H1 (cell line): Measurements from ENCODE around the gene C1orf116. TPM values are rescaled to one million over a fixed set of nuclear protein-coding genes. Genes with fewer than 3 reads are reported as not detected.

ENCODE experiments used
- ATF2 ChIP-seq: IDR thresholded peaks from 2 replicates; pipeline ENCODE4 v1.6.1; 2012; ENCODE audit warnings: low read length, inconsistent platforms
- KDM1A ChIP-seq: fragments of 200-600, 300-600 bp; sonication (generic); IDR thresholded peaks from 2 replicates; pipeline ENCODE4 v1.7.1; 2016; ENCODE audit warnings: mild to moderate bottlenecking, low read length, borderline replicate concordance
- KDM4A ChIP-seq: IDR thresholded peaks from one replicate; pipeline ENCODE4 v1.7.1; 2012; ENCODE audit warnings: low read depth, mild to moderate bottlenecking, moderate library complexity, low read length, inconsistent platforms; ENCODE audit not compliant: severe bottlenecking
- POU5F1 ChIP-seq: IDR thresholded peaks from 2 replicates; pipeline ENCODE4 v1.6.1; 2011; ENCODE audit warnings: low read depth, mild to moderate bottlenecking, low read length, moderate library complexity
- TBP ChIP-seq: IDR thresholded peaks from 2 replicates; pipeline ENCODE4 v1.6.1; 2011; ENCODE audit warnings: low read depth, low read length, improper control_type of control experiment
- polyA plus RNA-seq, 7 experiments: library from polyadenylated mRNA; depleted of rRNA in 3 of 7; stranded (reverse) in 5 of 7; unstranded in 2 of 7; fragments of >200 nt in 5 of 7; fragments of 200-250 nt in 2 of 7; gene quantifications; 1 replicate in 5 of 7; 2 replicates in 1 of 7; 4 replicates in 1 of 7; pipeline versions ENCODE4 v1.2.1 to v1.2.3, GENCODE V29; 2011 to 2013; ENCODE audit warnings: missing spikeins in 2 of 7, mixed read lengths in 2 of 7
- total RNA-seq: library from RNA; stranded (reverse); fragmentation: NEBNext Ultra II Directional; extraction: Animal tissue kit (Norgen Biotek cat#: 25700); gene quantifications from 2 replicates; pipeline ENCODE4 v1.2.1, GENCODE V29; 2021
- TF ChIP-seq, protein P1 (sequence below): IDR thresholded peaks from 2 replicates; pipeline ENCODE4 v1.6.1; 2012; ENCODE audit warnings: inconsistent platforms

Gene C1orf116
- total and polyA plus RNA-seq, 2 of the 8 experiments (the other 6 are each of a cell fraction or from before 2014, with no cell fraction given) = 2.2 to 3.9 TPM

DNA sequence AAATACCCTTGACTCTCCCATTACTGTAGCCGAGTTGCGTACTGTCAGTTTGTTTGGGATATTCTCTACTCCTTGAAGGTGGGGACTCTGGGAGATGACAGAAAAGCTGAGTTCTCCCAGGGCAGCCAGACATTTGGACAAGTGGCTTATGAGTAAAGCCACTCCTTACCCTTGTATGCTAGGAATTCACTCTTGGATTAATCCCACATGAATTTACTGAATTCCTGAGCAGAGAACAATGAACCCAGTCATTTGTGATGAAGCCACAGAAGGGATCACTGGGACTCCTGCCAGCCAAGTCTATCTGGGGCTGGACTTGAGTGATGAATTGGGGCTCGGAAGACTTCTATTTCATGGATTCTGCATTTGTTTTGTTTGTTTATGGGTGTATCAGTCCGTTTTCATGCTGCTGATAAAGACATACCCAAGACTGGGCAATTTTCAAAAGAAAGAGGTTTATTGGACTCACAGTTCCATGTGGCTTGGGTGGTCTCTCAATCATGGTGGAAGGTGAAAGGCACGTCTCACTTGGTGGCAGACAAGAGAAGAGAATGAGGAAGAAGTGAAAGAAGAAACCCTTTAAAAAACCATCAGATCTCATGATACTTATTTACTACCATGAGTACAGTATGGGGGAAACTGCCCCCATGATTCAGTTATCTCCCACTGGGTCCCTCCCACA lies 25.1 kb downstream of the C1orf116 start (continued):
- TF ChIP-seq POU5F1 (no peak), KDM4A (no peak), ATF2 (no peak), TBP (no peak), KDM1A (no peak)
- TF ChIP-seq, protein P1, sequence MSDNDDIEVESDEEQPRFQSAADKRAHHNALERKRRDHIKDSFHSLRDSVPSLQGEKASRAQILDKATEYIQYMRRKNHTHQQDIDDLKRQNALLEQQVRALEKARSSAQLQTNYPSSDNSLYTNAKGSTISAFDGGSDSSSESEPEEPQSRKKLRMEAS = no peak
